MV-4-11 (cell line): Measurements from ENCODE around the gene SYCE1L.
"Not testable (repeated sequence)": the region's sequence is repeated elsewhere in the genome, so short reads cannot be mapped to it uniquely, and the experiment has no call there.

Experiments used
- DNase-seq: peaks from one replicate; lab custom pipeline; 2025; lab: John Stamatoyannopoulos, UW

Gene SYCE1L

GRCh38 chr16:77199211-77199610 lies at the start of gene SYCE1L:
Gene SYCE1L (plus strand): TSS chr16:77199408. CDS start chr16:77199452, 44 bp downstream.
- DNase-seq: no peak

DNA sequence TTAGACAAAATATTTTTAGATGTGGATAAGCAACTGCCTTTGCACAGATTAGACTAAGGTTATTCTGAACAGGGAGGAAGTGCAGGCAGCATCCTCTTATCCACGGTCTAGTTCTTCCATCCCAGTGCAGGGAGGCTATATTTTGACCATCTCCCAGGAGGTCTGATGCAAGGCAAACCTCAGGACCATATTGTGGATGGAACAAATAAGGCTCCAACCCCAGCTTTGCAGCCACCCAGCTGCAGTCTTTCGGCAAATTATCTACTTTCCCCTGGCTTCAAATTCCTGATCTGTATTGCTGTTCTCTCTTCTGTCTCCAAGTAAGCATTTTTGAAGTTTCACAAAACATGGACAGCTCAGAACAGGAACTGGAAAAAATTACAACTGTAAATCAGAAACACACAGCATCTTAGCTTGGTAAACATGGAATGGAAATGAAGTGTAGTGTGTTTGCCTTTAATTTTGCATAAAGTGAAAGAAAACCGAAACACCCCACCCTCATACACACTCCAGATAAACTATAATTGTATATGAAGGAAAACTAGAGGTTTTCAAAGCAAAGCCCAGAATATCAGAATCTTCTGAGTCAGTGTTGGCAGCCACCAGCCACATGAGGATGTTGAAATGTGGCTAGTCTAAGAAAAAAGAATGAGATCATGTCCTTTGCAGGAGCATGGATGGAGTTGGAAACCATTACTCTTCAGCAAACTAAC lies 41.7 kb upstream of the SYCE1L start:
- no peak for DNase-seq

GRCh38 chr16:77158293-77158692 lies 40.9 kb upstream of the SYCE1L start:
- no peak for DNase-seq

- DNase-seq: no peak
These were observed 34.2 kb upstream of the SYCE1L start for GRCh38 chr16:77165006-77165405.

GRCh38 chr16:77165536-77166236 lies 33.5 kb upstream of the SYCE1L start:
- DNase-seq: not testable (repeated sequence)

- DNase-seq: no peak
These were observed 32.5 kb upstream of the SYCE1L start for GRCh38 chr16:77166726-77167125.

- no peak for DNase-seq
These were observed 30.3 kb upstream of the SYCE1L start for GRCh38 chr16:77168901-77169300.

DNA sequence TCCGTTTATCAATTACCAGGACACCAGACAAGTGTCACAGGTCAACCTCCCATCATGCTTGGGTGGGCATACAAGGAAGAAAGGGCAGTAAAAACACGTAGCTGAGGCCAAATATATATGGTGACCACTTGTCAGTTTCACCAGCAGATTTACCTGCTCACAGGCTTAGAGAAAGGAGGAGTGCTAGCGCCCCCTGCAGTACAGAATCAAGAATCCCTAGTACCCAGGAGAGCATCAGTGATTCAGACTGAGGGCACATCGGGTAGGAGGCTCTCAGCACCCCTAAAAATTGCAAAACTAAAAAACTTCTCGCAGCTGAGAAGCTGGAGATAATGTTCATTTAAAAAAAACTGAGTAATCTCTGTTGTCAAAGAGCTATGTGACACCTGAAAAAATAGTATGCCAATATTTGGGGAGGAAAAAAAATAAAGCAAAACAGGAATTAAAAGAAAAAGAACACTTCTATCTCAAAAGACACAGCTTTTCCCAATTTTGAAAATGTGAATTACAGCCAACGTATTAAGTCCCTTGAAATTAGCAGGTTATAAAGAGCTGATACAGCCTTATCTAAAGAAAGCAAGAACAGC lies 29.5 kb upstream of the SYCE1L start:
- peak; percentile 12 for DNase-seq

- DNase-seq: no peak
These were observed 28.4 kb upstream of the SYCE1L start for GRCh38 chr16:77170805-77171204.

GRCh38 chr16:77171745-77172635 lies 27.2 kb upstream of the SYCE1L start:
- peak; percentile 33 for DNase-seq

- DNase-seq: no peak
These were observed 26.3 kb upstream of the SYCE1L start for GRCh38 chr16:77172951-77173350.

DNA sequence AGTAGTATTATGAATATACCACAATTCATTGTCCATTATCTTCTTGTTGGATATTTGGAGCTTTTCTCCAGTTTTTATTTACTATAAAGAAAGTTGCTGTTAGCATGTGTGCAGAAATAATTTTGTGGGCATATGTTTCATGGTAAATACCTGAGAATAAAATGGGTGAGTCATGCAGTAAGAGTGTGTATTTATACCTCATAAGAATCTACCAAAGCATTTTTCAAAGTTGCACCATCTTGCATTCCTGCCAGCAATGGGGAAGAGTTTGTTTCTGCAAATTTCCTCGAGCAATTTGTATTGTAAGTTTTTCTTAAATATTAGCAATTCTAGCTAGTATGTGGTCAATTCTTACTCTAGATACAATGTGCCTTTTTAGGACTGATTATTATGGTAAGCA lies 16.1 kb upstream of the SYCE1L start:
- no peak for DNase-seq

GRCh38 chr16:77186298-77186697 lies 12.9 kb upstream of the SYCE1L start:
- DNase-seq: not testable (repeated sequence)

DNA sequence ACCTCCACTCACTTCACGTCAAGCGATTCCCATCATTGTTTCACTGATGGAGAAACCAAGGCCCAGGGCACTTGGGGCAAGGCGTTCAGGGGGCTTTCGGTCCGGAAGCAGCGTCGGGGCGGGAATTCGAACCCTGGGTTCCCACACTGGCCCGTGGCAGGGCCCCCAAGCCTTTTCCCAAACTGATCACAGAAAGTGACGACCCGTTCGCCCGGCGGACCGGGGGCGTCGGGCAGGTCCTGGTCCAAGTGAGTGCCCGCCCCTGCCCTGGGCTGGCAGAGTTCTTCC lies 9.1 kb upstream of the SYCE1L start:
- no peak for DNase-seq

- DNase-seq: peak; percentile 98
These were observed 8.5 kb upstream of the SYCE1L start, which contains the start of gene MON1B for GRCh38 chr16:77190478-77191258. Gene MON1B (plus strand): TSS chr16:77191190. CDS start chr16:77191486, 296 bp downstream.

DNA sequence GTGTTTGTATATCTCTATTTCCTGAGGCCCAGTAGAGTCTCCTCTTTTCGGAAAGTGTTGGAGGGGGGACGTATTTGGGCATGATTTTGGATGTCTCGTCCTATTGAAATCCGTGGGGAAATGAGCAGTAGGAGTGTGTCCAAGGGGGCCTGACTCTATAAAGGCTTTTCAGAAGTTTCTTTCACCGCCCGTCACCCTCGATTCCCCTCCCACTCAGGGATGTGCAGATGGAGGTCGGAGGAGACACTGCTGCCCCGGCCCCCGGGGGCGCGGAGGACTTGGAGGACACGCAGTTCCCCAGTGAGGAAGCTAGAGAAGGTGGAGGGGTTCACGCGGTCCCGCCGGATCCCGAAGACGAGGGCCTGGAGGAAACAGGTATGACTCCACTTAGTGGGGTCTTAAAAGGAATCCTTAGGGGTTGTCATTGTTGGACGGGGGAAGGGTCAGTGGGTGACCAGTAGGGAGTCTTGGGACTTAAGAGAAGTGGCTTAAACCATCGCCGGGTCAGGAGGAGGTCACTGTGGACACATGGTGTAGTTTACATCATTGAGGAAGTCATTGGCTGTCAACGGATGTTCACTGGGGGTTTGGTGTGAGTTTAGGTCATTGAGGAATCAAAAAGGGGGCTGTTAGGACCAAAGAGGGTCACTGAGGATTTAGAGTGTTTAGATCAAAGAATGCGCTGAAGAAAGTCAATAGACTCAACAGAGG lies 7.8 kb upstream of the SYCE1L start:
- peak; percentile 85 for DNase-seq

- DNase-seq: no peak
These were observed 5.8 kb upstream of the SYCE1L start for GRCh38 chr16:77193377-77193776.

GRCh38 chr16:77194295-77195231 lies 4.6 kb upstream of the SYCE1L start:
- no peak for DNase-seq

DNA sequence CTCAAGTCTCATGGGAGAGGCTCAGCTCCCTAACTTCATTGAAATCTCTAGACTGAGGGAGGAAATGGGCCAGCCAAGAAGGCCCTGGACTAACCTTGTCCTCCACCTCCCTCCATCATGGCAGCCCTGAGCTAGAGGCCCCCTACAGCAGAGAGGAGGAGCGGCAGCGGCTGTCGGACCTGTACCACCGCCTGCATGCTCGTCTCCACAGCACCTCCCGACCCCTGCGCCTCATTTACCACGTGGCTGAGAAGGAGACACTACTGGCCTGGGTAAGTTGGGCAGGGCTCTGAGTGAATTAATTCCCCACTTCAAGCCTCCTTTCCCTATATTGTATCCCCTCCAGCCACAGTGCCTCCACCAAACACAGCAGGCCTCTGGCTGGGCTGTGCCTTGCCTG lies 3.8 kb upstream of the SYCE1L start:
- DNase-seq: no peak

DNA sequence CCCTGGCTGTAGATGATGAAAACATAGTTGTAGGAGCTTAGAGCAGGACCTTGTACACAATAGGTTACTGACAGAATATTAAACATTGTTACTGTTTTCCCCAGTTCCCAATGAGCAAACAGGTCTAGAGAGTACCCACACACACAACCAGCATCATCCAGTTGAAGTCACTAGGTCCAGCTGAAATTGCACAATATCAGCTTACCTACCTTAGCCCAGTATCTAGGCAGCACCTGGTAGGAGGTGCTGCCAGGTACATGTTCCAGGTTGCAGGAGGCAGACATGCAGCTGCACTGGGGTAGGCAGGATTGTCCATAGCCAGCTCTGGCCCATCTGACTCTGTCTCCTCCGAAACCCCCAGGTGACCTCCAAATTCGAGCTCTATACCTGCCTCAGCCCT lies 1.5 kb upstream of the SYCE1L start:
- no peak for DNase-seq
